A549 (cell line): Measurements from ENCODE around the gene ARHGAP22.

ENCODE experiments used
- CHD2 ChIP-seq: fragments of 150-350 bp; IDR thresholded peaks from 2 replicates; pipeline ENCODE4 v1.6.1; 2014; ENCODE audit warnings: low read length; ENCODE audit not compliant: partially characterized antibody
- CHD4 ChIP-seq: fragments of 200-600 bp; sonication (generic); IDR thresholded peaks from 2 replicates; pipeline ENCODE4 v1.6.1; 2016; ENCODE audit warnings: antibody characterized with exemption, mild to moderate bottlenecking, borderline replicate concordance
- GATA3 ChIP-seq: IDR thresholded peaks from 2 replicates; pipeline ENCODE4 v1.6.1; 2012; ENCODE audit warnings: borderline replicate concordance
- HOXA7 ChIP-seq: fragments of 250-450 bp; sonication (Bioruptor Pico); IDR thresholded peaks from 2 replicates; pipeline ENCODE4 v1.5.0; 2020; ENCODE audit warnings: mild to moderate bottlenecking, moderate library complexity
- HOXB5 ChIP-seq: fragments of 250-450 bp; sonication (Bioruptor Pico); IDR thresholded peaks from 2 replicates; pipeline ENCODE4 v1.5.0; 2020; ENCODE audit warnings: mild to moderate bottlenecking, moderate library complexity
- NFE2L2 ChIP-seq: fragments of 150-350 bp; conservative IDR thresholded peaks from 2 replicates; pipeline ENCODE4 v1.6.1; 2014; ENCODE audit warnings: low read length
- POLR2A ChIP-seq: IDR thresholded peaks from 2 replicates; pipeline ENCODE4 v1.6.1; 2012; ENCODE audit warnings: mild to moderate bottlenecking, low read length
- RCOR1 ChIP-seq: fragments of 150-350 bp; IDR thresholded peaks from 2 replicates; pipeline ENCODE4 v1.6.1; 2014; ENCODE audit warnings: antibody characterized with exemption, low read length, low read depth
- REST ChIP-seq: fragments of 200-600 bp; sonication (generic); IDR thresholded peaks from 2 replicates; pipeline ENCODE4 v1.6.1; 2016; ENCODE audit warnings: antibody characterized with exemption, mild to moderate bottlenecking, moderate library complexity
- SMC3 ChIP-seq: fragments of >200 bp; sonication (Bioruptor Twin); formaldehyde crosslinking; IDR thresholded peaks from 3 replicates; pipeline ENCODE4 v1.6.1; 2018; ENCODE audit warnings: inconsistent platforms
- TF ChIP-seq, protein P1 (sequence below): fragments of >200 bp; sonication (Bioruptor Twin); formaldehyde crosslinking; IDR thresholded peaks from 3 replicates; pipeline ENCODE4 v1.5.1; 2016
- TF ChIP-seq, protein P2 (sequence below): IDR thresholded peaks from 2 replicates; pipeline ENCODE4 v1.6.1; 2012

GRCh38 chr10:48473704-48474103, 131.2 kb downstream of the ARHGAP22 start:
- no peak for TF ChIP-seq RCOR1
- TF ChIP-seq, protein P1, sequence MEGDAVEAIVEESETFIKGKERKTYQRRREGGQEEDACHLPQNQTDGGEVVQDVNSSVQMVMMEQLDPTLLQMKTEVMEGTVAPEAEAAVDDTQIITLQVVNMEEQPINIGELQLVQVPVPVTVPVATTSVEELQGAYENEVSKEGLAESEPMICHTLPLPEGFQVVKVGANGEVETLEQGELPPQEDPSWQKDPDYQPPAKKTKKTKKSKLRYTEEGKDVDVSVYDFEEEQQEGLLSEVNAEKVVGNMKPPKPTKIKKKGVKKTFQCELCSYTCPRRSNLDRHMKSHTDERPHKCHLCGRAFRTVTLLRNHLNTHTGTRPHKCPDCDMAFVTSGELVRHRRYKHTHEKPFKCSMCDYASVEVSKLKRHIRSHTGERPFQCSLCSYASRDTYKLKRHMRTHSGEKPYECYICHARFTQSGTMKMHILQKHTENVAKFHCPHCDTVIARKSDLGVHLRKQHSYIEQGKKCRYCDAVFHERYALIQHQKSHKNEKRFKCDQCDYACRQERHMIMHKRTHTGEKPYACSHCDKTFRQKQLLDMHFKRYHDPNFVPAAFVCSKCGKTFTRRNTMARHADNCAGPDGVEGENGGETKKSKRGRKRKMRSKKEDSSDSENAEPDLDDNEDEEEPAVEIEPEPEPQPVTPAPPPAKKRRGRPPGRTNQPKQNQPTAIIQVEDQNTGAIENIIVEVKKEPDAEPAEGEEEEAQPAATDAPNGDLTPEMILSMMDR, result no peak
- TF ChIP-seq REST, result no peak
- TF ChIP-seq HOXB5 (CRISPR knock-in tag), result no peak
- no peak for TF ChIP-seq SMC3
- no peak for TF ChIP-seq CHD4
- no peak for TF ChIP-seq GATA3
- no peak for TF ChIP-seq CHD2
- TF ChIP-seq, protein P2, sequence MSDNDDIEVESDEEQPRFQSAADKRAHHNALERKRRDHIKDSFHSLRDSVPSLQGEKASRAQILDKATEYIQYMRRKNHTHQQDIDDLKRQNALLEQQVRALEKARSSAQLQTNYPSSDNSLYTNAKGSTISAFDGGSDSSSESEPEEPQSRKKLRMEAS, result no peak
- TF ChIP-seq POLR2A, result no peak
- TF ChIP-seq NFE2L2, result no peak
- no peak for TF ChIP-seq HOXA7 (CRISPR knock-in tag)
